Tibial nerve (tissue), 4 donors: ENCODE data around the gene KCNMA1. TPM values are rescaled to one million over a fixed set of nuclear protein-coding genes. Genes with fewer than 3 reads are reported as not detected.
"Not testable (repeated sequence)": the region's sequence is repeated elsewhere in the genome, so short reads cannot be mapped to it uniquely, and the experiment has no call there.

Source experiments
- DNase-seq, 2 donors: peaks; one replicate each; pipeline ENCODE4 v3.0.0-alpha.2; 2019; ENCODE audit warnings: low spot score in 2 of 2
- H3K27ac ChIP-seq, 4 donors: fragments of 200-600 bp; sonication (generic) in 3 of 4; one replicate each; pipeline ENCODE4 v1.5.1; 2017 to 2019; ENCODE audit warnings: mild to moderate bottlenecking in 1 of 4
- H3K27me3 ChIP-seq, 2 donors: fragments of 200-600 bp; sonication (generic) in 1 of 2; one replicate each; pipeline versions ENCODE4 v1.5.1 to v1.6.0; 2017 to 2019
- H3K36me3 ChIP-seq, 3 donors: fragments of 200-600 bp; sonication (generic); one replicate each; pipeline ENCODE4 v1.5.1; 2018 to 2019
- H3K4me1 ChIP-seq, 4 donors: fragments of 200-600 bp; sonication (generic) in 3 of 4; one replicate each; pipeline ENCODE4 v1.5.1; 2017 to 2019
- H3K4me3 ChIP-seq, 4 donors: fragments of 200-600 bp; sonication (generic) in 3 of 4; one replicate each; pipeline ENCODE4 v1.5.1; 2017 to 2019; ENCODE audit warnings: mild to moderate bottlenecking in 1 of 4, moderate library complexity in 1 of 4
- H3K9me3 ChIP-seq, 4 donors: fragments of 200-600 bp; sonication (generic) in 3 of 4; one replicate each; pipeline ENCODE4 v1.5.1; 2017 to 2019
- EP300 ChIP-seq, 2 donors: sonication (generic); formaldehyde crosslinking; IDR thresholded peaks; one replicate each; pipeline ENCODE4 v1.6.1; 2017; ENCODE audit warnings: antibody characterized with exemption in 2 of 2, mild to moderate bottlenecking in 1 of 2
- POLR2A ChIP-seq, 2 donors: fragments of 450-650 bp; IDR thresholded peaks; one replicate each; pipeline ENCODE4 v1.6.1; 2017; ENCODE audit warnings: antibody characterized with exemption in 2 of 2, mild to moderate bottlenecking in 2 of 2, moderate library complexity in 2 of 2
- WGBS, 2 donors: methylation state at CpG; one replicate each; pipeline ENCODE4 v1.1.5; 2018; 5-methylcytosine and 5-hydroxymethylcytosine counted together
- total RNA-seq, 4 donors: library from RNA; depleted of rRNA; stranded (reverse); fragments of >200 nt; gene quantifications; one replicate each; pipeline ENCODE4 v1.1.0, GENCODE V29; 2016
- TF ChIP-seq, protein P1 (sequence below), 5 experiments: fragments of 200-600 bp in 3 of 5; fragments of 450-650 bp in 2 of 5; sonication (generic) in 3 of 5; IDR thresholded peaks; one replicate each; pipeline ENCODE4 v1.5.1; 2016 to 2019; ENCODE audit warnings: antibody characterized with exemption in 5 of 5, mild to moderate bottlenecking in 3 of 5, moderate library complexity in 2 of 5

The KCNMA1 gene
- 10 to 100 TPM; 10.2 to 19.9 (median 13.7) TPM for total RNA-seq

DNA sequence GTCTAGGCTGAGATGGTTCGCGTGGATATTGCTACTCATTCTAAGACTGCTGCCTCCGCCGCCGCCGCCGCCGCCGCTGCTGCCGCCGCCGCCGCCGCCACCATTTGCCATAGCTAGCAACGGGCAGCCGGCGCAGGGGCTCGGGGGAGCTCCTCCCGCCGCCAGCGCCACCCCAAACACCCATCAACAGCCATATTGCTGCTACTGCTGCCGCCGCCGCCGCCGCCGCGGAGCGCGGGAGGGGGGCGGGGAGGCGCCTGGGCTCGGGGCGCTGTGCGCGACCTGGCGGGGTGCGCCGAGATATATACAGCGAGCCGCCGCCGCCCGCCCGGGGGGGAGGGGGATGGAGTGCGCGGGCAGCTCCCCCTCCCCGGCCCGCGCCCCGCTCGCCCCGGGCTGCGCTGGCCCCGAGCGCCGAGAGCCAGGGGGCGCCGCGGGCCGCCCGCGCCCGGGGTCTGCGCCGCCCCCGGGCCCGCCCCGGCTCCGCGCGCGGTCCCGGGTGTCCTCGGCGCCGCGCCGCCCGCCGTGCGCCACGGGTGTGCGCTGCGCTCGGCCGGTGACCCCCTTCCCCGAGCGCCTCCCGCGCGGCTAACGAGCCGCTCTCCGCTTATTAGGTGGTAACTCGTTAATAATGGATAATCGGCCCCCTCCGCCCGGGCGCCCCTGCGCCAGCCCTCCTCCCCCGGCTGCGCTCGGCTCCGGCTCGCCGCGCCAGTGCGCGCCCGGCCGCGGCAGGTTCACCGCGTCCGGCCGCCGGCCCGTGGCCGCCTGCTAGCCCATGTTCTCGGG, at the start of gene KCNMA1:
Gene KCNMA1, minus strand, starts transcription at position 277 of the 789 bp plus-strand sequence.
- H3K27me3 ChIP-seq: peaks cover 0 to 50% of the 10 kb centered on the region in 2 donors
- peak within 1 kb of the TSS in 1 of 4 donors; percentile 28 for H3K27ac ChIP-seq
- TF ChIP-seq EP300 (IDR thresholded peaks at IDR 0.05): no peak
- TF ChIP-seq, protein P1, sequence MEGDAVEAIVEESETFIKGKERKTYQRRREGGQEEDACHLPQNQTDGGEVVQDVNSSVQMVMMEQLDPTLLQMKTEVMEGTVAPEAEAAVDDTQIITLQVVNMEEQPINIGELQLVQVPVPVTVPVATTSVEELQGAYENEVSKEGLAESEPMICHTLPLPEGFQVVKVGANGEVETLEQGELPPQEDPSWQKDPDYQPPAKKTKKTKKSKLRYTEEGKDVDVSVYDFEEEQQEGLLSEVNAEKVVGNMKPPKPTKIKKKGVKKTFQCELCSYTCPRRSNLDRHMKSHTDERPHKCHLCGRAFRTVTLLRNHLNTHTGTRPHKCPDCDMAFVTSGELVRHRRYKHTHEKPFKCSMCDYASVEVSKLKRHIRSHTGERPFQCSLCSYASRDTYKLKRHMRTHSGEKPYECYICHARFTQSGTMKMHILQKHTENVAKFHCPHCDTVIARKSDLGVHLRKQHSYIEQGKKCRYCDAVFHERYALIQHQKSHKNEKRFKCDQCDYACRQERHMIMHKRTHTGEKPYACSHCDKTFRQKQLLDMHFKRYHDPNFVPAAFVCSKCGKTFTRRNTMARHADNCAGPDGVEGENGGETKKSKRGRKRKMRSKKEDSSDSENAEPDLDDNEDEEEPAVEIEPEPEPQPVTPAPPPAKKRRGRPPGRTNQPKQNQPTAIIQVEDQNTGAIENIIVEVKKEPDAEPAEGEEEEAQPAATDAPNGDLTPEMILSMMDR (IDR thresholded peaks at IDR 0.05): peak in 1 of 5 experiments; percentile 35
- TF ChIP-seq POLR2A (IDR thresholded peaks at IDR 0.05): peak in 1 of 2 donors; percentile 12
- WGBS, 2 donors: 1 to 2% methylated on average over 36 to 83 of the region's 121 CpGs
- no peaks in the 10 kb centered on the region for H3K36me3 ChIP-seq
- no peaks in the 10 kb centered on the region for H3K9me3 ChIP-seq
- no peak for DNase-seq
- peak within 1 kb of the TSS; percentile 23 to 61 (median 44) for H3K4me3 ChIP-seq
- peaks cover 0 to 41% (median 0%) of the 10 kb centered on the region in 4 donors for H3K4me1 ChIP-seq

GRCh38 chr10:77686650-77687417, 49.2 kb upstream of the KCNMA1 start:
- Histone ChIP-seq H3K27ac (no peak overlapping the region), H3K4me1 (no peaks in the 10 kb centered on the region), H3K9me3 (no peaks in the 10 kb centered on the region), H3K36me3 (no peaks in the 10 kb centered on the region), H3K4me3 (no peak overlapping the region), H3K27me3 (no peaks in the 10 kb centered on the region)
- no peak for TF ChIP-seq EP300 (IDR thresholded peaks at IDR 0.05)
- TF ChIP-seq, protein P1 (IDR thresholded peaks at IDR 0.05): no peak
- 80 to 86% methylated on average over 11 of the region's 11 CpGs for WGBS, 2 donors
- no peak for DNase-seq

GRCh38 chr10:77686096-77686495, 48.5 kb upstream of the KCNMA1 start:
- H3K4me1 ChIP-seq: no peaks in the 10 kb centered on the region
- 79 to 87% methylated on average over 3 of the region's 3 CpGs for WGBS, 2 donors
- no peak overlapping the region for H3K27ac ChIP-seq
- no peaks in the 10 kb centered on the region for H3K9me3 ChIP-seq
- TF ChIP-seq POLR2A (IDR thresholded peaks at IDR 0.05): no peak
- TF ChIP-seq EP300 (IDR thresholded peaks at IDR 0.05): no peak
- TF ChIP-seq, protein P1 (IDR thresholded peaks at IDR 0.05): no peak
- no peak overlapping the region for H3K4me3 ChIP-seq
- no peak for DNase-seq
- H3K36me3 ChIP-seq: no peaks in the 10 kb centered on the region
- H3K27me3 ChIP-seq: no peaks in the 10 kb centered on the region

DNA sequence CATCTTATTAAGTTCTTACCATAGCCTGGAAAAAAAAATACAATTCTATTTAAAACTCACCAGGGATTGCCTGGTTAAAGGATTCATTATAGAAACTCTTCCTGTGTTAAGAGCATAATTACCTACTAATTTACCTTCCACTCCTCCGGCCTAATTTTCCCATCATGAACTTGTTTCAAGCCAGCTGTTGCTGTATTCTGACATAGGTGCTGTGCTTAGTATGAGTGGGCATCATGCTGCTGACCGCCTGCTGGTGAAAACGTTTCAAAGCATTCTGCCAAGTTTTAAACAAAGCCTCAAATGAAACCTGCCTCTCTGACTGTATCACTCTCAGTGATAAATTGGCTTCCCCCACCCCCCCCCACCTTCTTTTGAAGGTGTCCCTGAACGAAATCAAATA, 47.8 kb upstream of the KCNMA1 start:
- TF ChIP-seq EP300 (IDR thresholded peaks at IDR 0.05) (no peak), POLR2A (IDR thresholded peaks at IDR 0.05) (no peak)
- TF ChIP-seq, protein P1 (IDR thresholded peaks at IDR 0.05): no peak
- no peaks in the 10 kb centered on the region for H3K27me3 ChIP-seq
- H3K4me1 ChIP-seq: no peaks in the 10 kb centered on the region
- no peaks in the 10 kb centered on the region for H3K36me3 ChIP-seq
- no peak overlapping the region for H3K4me3 ChIP-seq
- DNase-seq: no peak
- no peak overlapping the region for H3K27ac ChIP-seq
- WGBS, 2 donors: 55 to 57% methylated on average over 4 of the region's 4 CpGs
- H3K9me3 ChIP-seq: no peaks in the 10 kb centered on the region

DNA sequence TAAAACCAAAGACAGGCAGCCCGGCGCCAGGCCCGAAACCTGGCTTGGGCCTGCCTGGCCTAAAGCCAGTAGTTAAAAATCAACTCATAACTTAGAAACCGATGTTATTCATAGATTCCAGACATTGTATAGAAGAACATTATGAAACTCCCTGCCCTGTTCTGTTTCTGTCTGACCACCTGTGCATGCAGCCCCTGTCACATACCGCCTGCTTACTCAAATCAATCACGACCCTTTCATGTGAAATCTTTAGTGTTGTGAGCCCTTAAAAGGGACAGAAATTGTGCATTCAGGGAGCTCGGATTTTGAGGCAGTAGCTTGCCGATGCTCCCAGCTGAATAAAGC, 45.5 kb upstream of the KCNMA1 start:
- 87 to 88% methylated on average over 8 of the region's 8 CpGs for WGBS, 2 donors
- H3K9me3 ChIP-seq, H3K27ac ChIP-seq, H3K27me3 ChIP-seq, H3K36me3 ChIP-seq, H3K4me1 ChIP-seq, H3K4me3 ChIP-seq, DNase-seq: not testable (repeated sequence)
